Measurements from ENCODE around the gene UBE2O.

GRCh38 chr17:76447931-76448652, 4.9 kb downstream of the UBE2O start:
- TF ChIP-seq CTCF (IDR thresholded peaks at IDR 0.05; ENCODE audit: low read length): no peak
- TF ChIP-seq EZH2 (IDR thresholded peaks at IDR 0.05; ENCODE audit: borderline replicate concordance, low read length): no peak

Data from OCI-LY1 (cell line).